ENCODE results near the gene ADCY6. TPM values are rescaled to one million over a fixed set of nuclear protein-coding genes. Genes with fewer than 3 reads are reported as not detected.

ADCY6 gene
- polyA plus RNA-seq, 1 experiment, result 37.9 TPM

GRCh38 chr12:48789858-48790326 lies 1.0 kb upstream of the ADCY6 start:
- no peak for DNase-seq (ENCODE audit: low read depth)
- TF ChIP-seq CTCF (IDR thresholded peaks at IDR 0.05; ENCODE audit: insufficient read depth, low read depth, low read length), result no peak
- CTCF ChIA-PET, result interaction anchor here (1.2 to 13.2 kb wide), 2 partner anchors 24 to 36 kb away, joined by 3 to 226 read pairs; no protein-coding TSS in a partner anchor
- H3K27me3 ChIP-seq (ENCODE audit: control insufficient read depth, insufficient read depth, low read length), result no peaks in the 10 kb centered on the region
- no peaks in the 10 kb centered on the region for H3K36me3 ChIP-seq (ENCODE audit: control insufficient read depth, insufficient read depth, low read length)
- peak overlapping the region; percentile 90 for H3K4me3 ChIP-seq (ENCODE audit: low read depth, low read length)
- POLR2A ChIA-PET, result interaction anchor here (0.6 kb wide), 1 partner anchor 25 kb away, joined by 6 read pairs; no protein-coding TSS in a partner anchor

- H3K27me3 ChIP-seq (ENCODE audit: control insufficient read depth, insufficient read depth, low read length), result no peaks in the 10 kb centered on the region
- TF ChIP-seq CTCF (IDR thresholded peaks at IDR 0.05; ENCODE audit: insufficient read depth, low read depth, low read length), result no peak
- CTCF ChIA-PET, result interaction anchor here (1.0 to 13.2 kb wide), 5 partner anchors 17 to 189 kb away, joined by 3 to 226 read pairs (median 3); partner anchors contain the start of gene WNT1
- H3K36me3 ChIP-seq (ENCODE audit: control insufficient read depth, insufficient read depth, low read length), result no peaks in the 10 kb centered on the region
- POLR2A ChIA-PET, result interaction anchor here (0.9 kb wide), 1 partner anchor 27 kb away, joined by 5 read pairs; no protein-coding TSS in a partner anchor
- DNase-seq (ENCODE audit: low read depth), result no peak
- peak overlapping the region; percentile 90 for H3K4me3 ChIP-seq (ENCODE audit: low read depth, low read length)
Measured at GRCh38 chr12:48788524-48788853, 400 bp downstream of the ADCY6 start.

GRCh38 chr12:48787791-48788523 lies 932 bp downstream of the ADCY6 start:
- no peak for TF ChIP-seq CTCF (IDR thresholded peaks at IDR 0.05; ENCODE audit: insufficient read depth, low read depth, low read length)

GRCh38 chr12:48786591-48787544 lies 2.0 kb downstream of the ADCY6 start:
- no peak for DNase-seq (ENCODE audit: low read depth)
- TF ChIP-seq CTCF (IDR thresholded peaks at IDR 0.05; ENCODE audit: insufficient read depth, low read depth, low read length), result no peak
- no peaks in the 10 kb centered on the region for H3K27me3 ChIP-seq (ENCODE audit: control insufficient read depth, insufficient read depth, low read length)
- CTCF ChIA-PET, result interaction anchor here (0.8 to 3.8 kb wide), 4 partner anchors 9 to 34 kb away, joined by 3 to 15 read pairs (median 3); no protein-coding TSS in a partner anchor
- H3K4me3 ChIP-seq (ENCODE audit: low read depth, low read length), result peak overlapping the region; percentile 90
- POLR2A ChIA-PET, result no interaction called here
- peaks cover 6% of the 10 kb centered on the region for H3K36me3 ChIP-seq (ENCODE audit: control insufficient read depth, insufficient read depth, low read length)

More at GRCh38 chr12:48787791-48788523, 932 bp downstream of the ADCY6 start:
- ChIA-PET POLR2A (no interaction called here), CTCF (interaction anchor here (1.1 kb wide), 1 partner anchor 27 kb away, joined by 3 read pairs; no protein-coding TSS in a partner anchor)
- H3K4me3 ChIP-seq (ENCODE audit: low read depth, low read length), result peak overlapping the region; percentile 90
- DNase-seq (ENCODE audit: low read depth), result no peak
- H3K27me3 ChIP-seq (ENCODE audit: control insufficient read depth, insufficient read depth, low read length), result no peaks in the 10 kb centered on the region
- no peaks in the 10 kb centered on the region for H3K36me3 ChIP-seq (ENCODE audit: control insufficient read depth, insufficient read depth, low read length)

Data from BJ (cell line).